HepG2 (cell line): ENCODE results near the gene RBM3.

Experiments used
- KMT2B ChIP-seq: IDR thresholded peaks from 2 replicates; pipeline ENCODE4 v1.6.1; 2016; ENCODE audit warnings: missing genetic modification reagents, missing compliant biosample characterization
- RAD51 ChIP-seq: fragments of 450-650 bp; IDR thresholded peaks from 2 replicates; pipeline ENCODE4 v1.6.1; 2016; ENCODE audit warnings: borderline replicate concordance
- TBX3 ChIP-seq: fragments of 450-650 bp; IDR thresholded peaks from 2 replicates; pipeline ENCODE4 v1.6.1; 2017; ENCODE audit warnings: antibody characterized with exemption, mild to moderate bottlenecking, inconsistent platforms, borderline replicate concordance

- TF ChIP-seq TBX3 (no peak), KMT2B (CRISPR knock-in tag) (no peak), RAD51 (no peak)
Observed at GRCh38 chrX:48560056-48560455, 14.2 kb upstream of the RBM3 start.
